ES-I3 (cell line): ENCODE results near the gene GRIN2A.

Source experiments
- H3K36me3 ChIP-seq: 2 replicates; pipeline ENCODE4 v1.6.1; 2013; ENCODE audit warnings: mild to moderate bottlenecking, low read length, control low read depth, moderate library complexity; ENCODE audit not compliant: insufficient read depth
- H3K4me1 ChIP-seq: 2 replicates; pipeline ENCODE4 v1.6.1; 2013; ENCODE audit warnings: mild to moderate bottlenecking, control low read depth, low read length; ENCODE audit not compliant: insufficient read depth
- H3K9ac ChIP-seq: 2 replicates; pipeline ENCODE4 v1.6.1; 2013; ENCODE audit warnings: low read depth, mild to moderate bottlenecking, low read length, moderate library complexity
- H3K9me3 ChIP-seq: 2 replicates; pipeline ENCODE4 v1.6.1; 2013; ENCODE audit warnings: mild to moderate bottlenecking, low read length, moderate library complexity; ENCODE audit not compliant: control insufficient read depth, insufficient read depth

Gene GRIN2A

GRCh38 chr16:9953908-9954570 is 228.2 kb downstream of the GRIN2A start:
- H3K9me3 ChIP-seq = no peaks in the 10 kb centered on the region
- no peaks in the 10 kb centered on the region for H3K4me1 ChIP-seq
- no peaks in the 10 kb centered on the region for H3K36me3 ChIP-seq
- H3K9ac ChIP-seq = no peak overlapping the region

- Histone ChIP-seq H3K36me3 (no peaks in the 10 kb centered on the region), H3K9me3 (no peaks in the 10 kb centered on the region), H3K9ac (no peak overlapping the region), H3K4me1 (peaks cover 8% of the 10 kb centered on the region)
Observed at GRCh38 chr16:9950658-9951057, 231.6 kb downstream of the GRIN2A start.

GRCh38 chr16:9949396-9949795 is 232.8 kb downstream of the GRIN2A start:
- Histone ChIP-seq H3K36me3 (no peaks in the 10 kb centered on the region), H3K4me1 (peaks cover 9% of the 10 kb centered on the region), H3K9me3 (no peaks in the 10 kb centered on the region), H3K9ac (no peak overlapping the region)

DNA sequence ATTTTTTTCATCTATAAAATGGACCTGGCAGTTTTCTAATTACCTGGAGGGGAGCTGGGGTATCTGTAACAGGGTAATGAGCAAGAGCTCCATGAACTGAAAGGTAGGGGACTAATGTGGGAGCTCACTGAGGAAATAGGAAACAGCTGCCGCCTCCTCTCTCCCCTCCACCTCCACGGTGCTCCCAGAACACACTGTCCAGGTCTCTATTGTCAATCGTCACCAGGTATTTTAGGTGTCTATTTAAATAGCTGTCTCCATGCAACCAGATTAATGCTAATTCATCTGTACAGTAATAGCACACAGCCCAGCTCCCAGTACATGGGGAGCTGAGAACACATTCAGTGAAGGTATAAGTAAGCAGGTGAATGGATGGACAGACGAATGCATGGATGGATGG is 233.3 kb downstream of the GRIN2A start:
- no peaks in the 10 kb centered on the region for H3K36me3 ChIP-seq
- H3K9me3 ChIP-seq = no peaks in the 10 kb centered on the region
- H3K9ac ChIP-seq = no peak overlapping the region
- peaks cover 9% of the 10 kb centered on the region for H3K4me1 ChIP-seq

- no peaks in the 10 kb centered on the region for H3K9me3 ChIP-seq
- H3K9ac ChIP-seq = no peak overlapping the region
- H3K4me1 ChIP-seq = peaks cover 9% of the 10 kb centered on the region
- H3K36me3 ChIP-seq = no peaks in the 10 kb centered on the region
Observed at GRCh38 chr16:9946022-9946720, 236.1 kb downstream of the GRIN2A start.

- no peaks in the 10 kb centered on the region for H3K36me3 ChIP-seq
- no peaks in the 10 kb centered on the region for H3K9me3 ChIP-seq
- H3K9ac ChIP-seq = no peak overlapping the region
- peaks cover 9% of the 10 kb centered on the region for H3K4me1 ChIP-seq
Observed at GRCh38 chr16:9943121-9943520, 239.1 kb downstream of the GRIN2A start.

DNA sequence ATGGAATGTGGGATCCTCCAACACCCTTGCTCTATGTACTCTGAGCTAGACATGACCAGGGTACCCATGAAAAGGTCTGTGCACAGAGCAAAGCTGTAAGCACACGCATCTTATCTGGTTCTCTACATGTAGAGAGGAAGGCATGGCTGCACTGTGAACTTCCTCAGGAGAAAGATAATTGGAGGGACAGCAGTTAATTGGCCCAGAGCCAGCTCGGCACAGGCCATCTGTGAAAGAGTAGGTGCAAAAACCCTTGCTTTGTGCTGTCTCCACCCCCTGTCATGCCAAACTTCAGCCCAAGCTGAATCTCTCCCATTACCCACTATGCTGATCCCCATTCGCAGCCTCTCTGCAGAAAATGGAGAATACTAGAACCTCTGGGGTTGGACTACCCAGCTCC is 241.0 kb downstream of the GRIN2A start:
- no peaks in the 10 kb centered on the region for H3K36me3 ChIP-seq
- H3K9ac ChIP-seq = no peak overlapping the region
- peaks cover 7% of the 10 kb centered on the region for H3K4me1 ChIP-seq
- H3K9me3 ChIP-seq = no peaks in the 10 kb centered on the region

DNA sequence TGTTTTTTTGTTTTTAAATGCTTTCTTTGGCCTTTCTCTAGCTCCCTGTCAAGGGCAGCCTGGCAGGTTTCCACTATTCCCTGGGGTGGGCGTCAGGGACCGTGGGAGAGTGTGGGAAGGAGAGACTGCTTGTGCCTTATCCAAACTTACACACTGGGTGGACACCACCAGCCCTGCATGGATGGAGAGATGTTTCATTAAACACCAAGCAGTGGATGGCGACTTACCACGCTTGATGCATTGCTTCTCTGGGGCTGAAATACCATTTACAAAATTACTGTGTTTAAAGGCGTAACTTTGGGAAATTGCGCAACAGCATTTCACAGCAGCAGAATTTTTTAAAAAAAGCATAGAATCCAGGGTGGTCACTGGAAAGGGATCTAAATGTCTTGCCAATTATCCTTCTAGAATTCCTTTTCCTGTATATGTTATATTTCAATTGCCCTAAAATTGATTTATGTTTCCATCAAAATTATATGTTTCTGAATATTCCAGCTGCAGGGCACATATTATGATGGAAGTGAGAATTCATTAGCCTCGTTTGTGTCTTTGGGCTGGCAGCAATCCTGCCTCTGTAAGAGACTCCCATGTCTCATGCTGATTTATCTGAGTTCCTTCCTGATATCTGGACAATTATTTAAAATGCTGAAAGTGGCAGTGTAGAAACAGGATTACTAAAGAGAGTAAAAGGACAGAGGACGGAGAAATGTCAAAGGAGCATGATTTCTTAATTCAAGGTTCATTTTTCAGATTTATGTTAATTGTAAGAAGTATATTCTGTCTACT is 247.3 kb downstream of the GRIN2A start:
- H3K36me3 ChIP-seq = no peaks in the 10 kb centered on the region
- H3K4me1 ChIP-seq = no peaks in the 10 kb centered on the region
- H3K9ac ChIP-seq = no peak overlapping the region
- no peaks in the 10 kb centered on the region for H3K9me3 ChIP-seq

DNA sequence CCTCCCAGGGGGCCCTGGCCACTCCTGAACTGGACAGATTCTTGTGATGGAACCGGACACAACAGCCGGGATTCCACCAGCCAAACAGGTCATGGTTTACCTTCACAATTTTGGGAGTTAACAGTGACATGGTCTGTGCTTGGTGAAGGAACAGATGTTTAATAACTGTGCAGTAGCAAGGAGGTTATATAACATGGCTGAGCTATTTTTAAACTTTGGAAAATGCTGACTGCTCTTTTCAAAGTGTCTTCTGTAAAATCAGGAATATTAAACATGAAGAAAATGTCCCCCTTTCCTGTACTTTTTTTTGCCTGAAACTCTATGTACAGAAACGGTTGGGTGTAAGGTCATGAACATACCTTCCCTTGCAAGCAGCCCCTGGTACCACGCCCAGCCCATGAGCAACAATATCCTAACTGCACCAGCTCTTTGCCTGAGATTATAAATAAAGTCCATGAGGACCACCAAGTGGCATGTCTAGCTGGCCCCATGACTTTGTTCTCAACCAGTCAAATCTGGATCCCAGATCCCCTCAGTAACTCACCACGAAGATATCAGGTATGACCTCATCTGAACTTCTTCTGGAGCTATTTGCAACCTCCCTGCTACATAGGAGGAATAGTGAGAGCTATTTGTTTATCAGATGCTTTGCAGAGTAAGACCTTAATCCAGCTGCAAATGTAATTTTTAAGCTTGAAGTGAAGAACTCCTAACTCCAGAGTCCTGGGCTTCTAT is 249.1 kb downstream of the GRIN2A start:
- H3K9ac ChIP-seq = no peak overlapping the region
- no peaks in the 10 kb centered on the region for H3K9me3 ChIP-seq
- H3K36me3 ChIP-seq = no peaks in the 10 kb centered on the region
- no peaks in the 10 kb centered on the region for H3K4me1 ChIP-seq

DNA sequence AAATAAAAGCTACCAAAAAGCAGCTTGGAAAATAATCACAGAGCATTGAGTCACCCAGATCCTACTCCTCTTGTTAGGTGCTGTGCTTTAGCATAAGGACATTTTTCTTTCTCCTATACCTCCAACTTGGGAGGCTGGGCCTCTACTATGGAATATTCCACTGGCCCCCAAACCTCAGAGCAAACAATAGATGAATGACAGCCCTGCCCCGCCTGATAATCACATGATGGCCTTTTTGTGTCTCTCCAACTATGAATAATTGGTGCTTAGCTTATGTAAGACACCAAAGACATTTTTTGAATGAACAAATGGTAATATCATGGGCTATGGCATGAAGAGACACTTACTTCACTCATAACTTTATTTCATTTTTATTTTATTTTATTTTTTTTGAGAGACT is 250.2 kb downstream of the GRIN2A start:
- Histone ChIP-seq H3K4me1 (no peaks in the 10 kb centered on the region), H3K36me3 (no peaks in the 10 kb centered on the region), H3K9me3 (no peaks in the 10 kb centered on the region), H3K9ac (no peak overlapping the region)

GRCh38 chr16:9929836-9930235 is 252.4 kb downstream of the GRIN2A start:
- H3K36me3 ChIP-seq = no peaks in the 10 kb centered on the region
- no peaks in the 10 kb centered on the region for H3K4me1 ChIP-seq
- no peaks in the 10 kb centered on the region for H3K9me3 ChIP-seq
- H3K9ac ChIP-seq = no peak overlapping the region

DNA sequence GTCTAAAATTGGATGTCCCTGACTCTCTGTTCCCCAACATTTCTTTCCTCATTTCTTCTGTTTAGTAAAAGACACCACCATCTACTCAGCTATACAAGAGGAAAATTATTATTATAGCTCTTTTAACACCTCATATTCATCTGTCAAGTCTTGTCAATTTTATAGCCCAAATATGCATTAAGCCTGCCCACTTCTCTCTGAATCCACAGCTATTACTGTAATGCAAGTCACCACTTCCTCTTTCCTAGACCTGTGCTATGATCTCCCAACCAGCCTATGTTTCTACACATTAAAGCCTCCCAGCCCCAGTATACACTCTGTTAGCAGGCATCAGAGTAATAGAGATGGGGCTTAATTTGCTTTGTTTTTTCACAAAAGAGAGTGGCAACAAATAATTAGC is 252.9 kb downstream of the GRIN2A start:
- Histone ChIP-seq H3K9me3 (no peaks in the 10 kb centered on the region), H3K9ac (no peak overlapping the region), H3K4me1 (no peaks in the 10 kb centered on the region), H3K36me3 (no peaks in the 10 kb centered on the region)

DNA sequence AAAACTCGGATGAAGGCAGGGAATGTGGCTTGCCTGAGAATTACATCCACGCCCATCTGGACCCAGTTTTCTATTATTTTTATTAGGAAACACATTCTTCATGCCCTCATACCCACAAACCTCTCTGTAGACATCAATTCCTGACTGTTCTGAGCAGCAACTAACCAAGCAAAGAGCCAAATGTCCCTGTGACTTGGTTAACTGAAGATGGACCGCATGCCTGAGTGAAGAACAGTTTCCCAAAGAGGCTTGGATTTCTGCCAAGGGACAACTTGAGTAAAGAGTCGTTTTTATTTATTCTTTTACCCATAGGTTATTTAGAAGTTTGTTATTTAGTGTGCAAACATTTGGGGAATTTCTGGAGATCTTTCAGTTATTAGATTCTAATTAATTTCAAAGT is 259.8 kb downstream of the GRIN2A start:
- no peaks in the 10 kb centered on the region for H3K36me3 ChIP-seq
- H3K9ac ChIP-seq = no peak overlapping the region
- no peaks in the 10 kb centered on the region for H3K4me1 ChIP-seq
- no peaks in the 10 kb centered on the region for H3K9me3 ChIP-seq

GRCh38 chr16:9921997-9922396 is 260.2 kb downstream of the GRIN2A start:
- Histone ChIP-seq H3K9me3 (no peaks in the 10 kb centered on the region), H3K36me3 (no peaks in the 10 kb centered on the region), H3K4me1 (no peaks in the 10 kb centered on the region)

More at GRCh38 chr16:9921997-9922396, 260.2 kb downstream of the GRIN2A start:
- H3K9ac ChIP-seq = no peak overlapping the region
